Esophagus (tissue), 2 donors: ENCODE measurements around the gene IRF1. TPM values are rescaled to one million over a fixed set of nuclear protein-coding genes. Genes with fewer than 3 reads are reported as not detected.
A peak's percentile ranks its signal among the peaks of the same experiment; 100 is the strongest.

Experiments
- H3K27ac ChIP-seq, 2 donors: one replicate each; pipeline ENCODE4 v1.5.1; 2013; ENCODE audit warnings: low read depth in 2 of 2, mild to moderate bottlenecking in 2 of 2, inconsistent platforms in 1 of 2, low read length in 1 of 2, moderate library complexity in 1 of 2
- H3K27me3 ChIP-seq, 2 donors: one replicate each; pipeline ENCODE4 v1.6.1; 2013; ENCODE audit warnings: low read length in 2 of 2, control low read depth in 1 of 2, mild to moderate bottlenecking in 1 of 2; ENCODE audit not compliant: insufficient read depth in 2 of 2, control insufficient read depth in 1 of 2
- H3K36me3 ChIP-seq, 2 donors: one replicate each; pipeline ENCODE4 v1.6.1; 2013; ENCODE audit warnings: low read length in 1 of 2; ENCODE audit not compliant: control insufficient read depth in 2 of 2, insufficient read depth in 2 of 2
- H3K4me1 ChIP-seq, 2 donors: one replicate each; pipeline ENCODE4 v1.6.1; 2013; ENCODE audit warnings: low read length in 1 of 2; ENCODE audit not compliant: control insufficient read depth in 2 of 2, insufficient read depth in 2 of 2
- H3K4me3 ChIP-seq, 2 donors: one replicate each; pipeline ENCODE4 v1.5.1; 2013; ENCODE audit warnings: low read length in 2 of 2, mild to moderate bottlenecking in 2 of 2, low read depth in 1 of 2, moderate library complexity in 1 of 2
- H3K9me3 ChIP-seq, 2 donors: one replicate each; pipeline ENCODE4 v1.6.1; 2013; ENCODE audit warnings: mild to moderate bottlenecking in 2 of 2, low read depth in 1 of 2, low read length in 1 of 2, moderate library complexity in 1 of 2; ENCODE audit not compliant: control insufficient read depth in 2 of 2, insufficient read depth in 1 of 2
- WGBS, 2 donors: extraction: QIAGEN DNeasy Blood & Tissue Kit; methylation state at CpG; one replicate each; pipeline ENCODE4 v1.1.7; 2013; 5-methylcytosine and 5-hydroxymethylcytosine counted together
- polyA plus RNA-seq, 2 donors: library from polyadenylated mRNA; stranded (reverse); fragments of 200-250 nt; gene quantifications; one replicate each; pipeline ENCODE4 v1.2.3, GENCODE V29; 2013
- donor health status: healthy with polysubstance abuse.
- donor health status: Bipolar disorder and iron deficiency.

Gene IRF1
- polyA plus RNA-seq, 2 donors, result 7.5 to 14.2 TPM

DNA sequence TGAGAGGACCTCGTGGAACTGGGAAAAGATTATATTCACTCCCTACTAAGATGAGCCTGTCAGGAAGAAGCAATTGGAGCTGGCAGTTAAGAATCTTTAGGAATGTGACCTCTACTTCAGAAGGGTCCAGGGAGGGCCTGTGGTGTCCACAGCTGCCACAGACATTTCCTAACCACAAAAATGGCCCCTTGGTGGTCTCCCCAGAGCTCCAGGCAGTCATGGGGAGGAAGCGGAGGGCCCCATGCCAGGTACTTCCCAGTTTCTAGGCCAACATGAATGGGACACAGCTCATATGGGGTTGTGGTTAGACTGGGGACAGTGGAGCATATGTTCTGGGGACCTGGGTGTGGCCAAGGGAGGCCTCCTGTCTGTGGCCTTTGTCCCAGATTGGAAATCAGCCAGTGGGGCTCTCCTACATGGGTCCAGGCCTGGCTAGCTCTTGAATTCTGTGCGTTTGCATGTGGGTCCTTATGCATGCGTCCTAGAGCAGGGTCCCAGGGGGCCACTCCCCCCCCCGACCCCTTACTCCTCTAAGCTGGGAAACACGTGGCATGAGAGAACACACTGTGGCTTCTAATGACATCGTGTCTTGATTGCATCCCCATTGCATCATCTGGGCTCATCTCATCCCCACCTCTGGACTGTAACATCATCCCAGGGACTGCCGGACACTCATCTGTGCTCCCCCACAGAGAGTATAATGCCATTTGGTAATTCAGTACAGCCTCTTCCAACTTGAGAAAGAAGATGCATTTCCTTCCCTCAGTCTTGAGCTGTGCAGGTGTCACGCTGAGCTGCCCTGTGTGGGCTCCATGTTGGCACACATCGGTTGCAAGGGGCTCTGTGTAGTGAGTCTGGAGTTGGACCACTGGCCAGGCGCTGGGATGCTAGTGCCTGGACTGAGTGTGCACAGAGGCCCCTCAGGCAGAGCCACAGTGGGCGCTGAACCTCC is 31.3 kb downstream of the IRF1 start:
- Histone ChIP-seq H3K27ac (peak overlapping the region; percentile 2 to 57), H3K4me1 (peaks cover 15 to 22% of the 10 kb centered on the region in 2 donors), H3K4me3 (no peak overlapping the region), H3K9me3 (no peaks in the 10 kb centered on the region), H3K36me3 (peaks cover 0 to under 1% of the 10 kb centered on the region in 2 donors), H3K27me3 (no peaks in the 10 kb centered on the region)
- 79 to 84% methylated on average over 12 of the region's 12 CpGs for WGBS, 2 donors

DNA sequence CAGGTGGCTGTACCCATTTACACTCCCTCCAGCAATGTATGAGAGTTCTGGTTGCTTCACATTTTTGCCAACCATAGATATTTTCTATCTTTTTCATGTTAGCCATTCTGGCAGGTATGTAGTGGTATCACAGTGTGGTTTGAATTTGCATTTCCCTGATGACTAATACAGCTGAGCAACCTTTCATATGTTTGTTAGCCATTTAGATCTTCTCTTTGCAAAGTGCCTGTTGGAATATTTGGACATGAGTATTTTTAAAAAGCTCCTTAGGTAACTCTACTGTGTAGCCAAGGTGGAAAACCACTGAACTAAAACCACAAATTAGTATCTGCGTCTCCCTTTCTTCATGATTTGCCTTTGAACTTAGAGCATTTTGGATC is 31.9 kb downstream of the IRF1 start:
- Histone ChIP-seq H3K4me1 (peaks cover 12 to 18% of the 10 kb centered on the region in 2 donors), H3K4me3 (no peak overlapping the region)
- WGBS, 2 donors, result 57 to 63% methylated on average over 1 of the region's 1 CpG

DNA sequence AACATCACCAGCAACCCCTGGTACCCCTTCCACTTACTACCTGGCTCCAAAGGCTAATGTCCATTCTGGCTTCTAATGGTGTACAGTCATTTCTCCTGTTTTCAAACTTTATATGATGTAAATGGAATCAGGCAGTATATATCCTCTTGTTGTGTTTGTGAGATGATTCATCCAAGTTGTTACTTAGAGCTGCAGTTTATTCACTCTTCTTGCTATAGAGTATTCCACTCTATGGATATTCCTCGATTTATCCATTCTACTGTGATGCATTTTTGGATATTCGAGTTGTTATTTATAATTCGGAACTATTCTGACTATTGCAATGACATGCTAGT is 32.4 kb downstream of the IRF1 start:
- Histone ChIP-seq H3K9me3 (no peaks in the 10 kb centered on the region), H3K27ac (no peak overlapping the region), H3K4me1 (peaks cover 12 to 18% of the 10 kb centered on the region in 2 donors), H3K27me3 (no peaks in the 10 kb centered on the region), H3K36me3 (peaks cover 0 to 2% of the 10 kb centered on the region in 2 donors), H3K4me3 (no peak overlapping the region)
- 77 to 87% methylated on average over 3 of the region's 3 CpGs for WGBS, 2 donors

More for the DNA sequence above, 31.9 kb downstream of the IRF1 start:
- Histone ChIP-seq H3K27me3 (no peaks in the 10 kb centered on the region), H3K9me3 (no peaks in the 10 kb centered on the region), H3K36me3 (peaks cover 0 to 2% of the 10 kb centered on the region in 2 donors), H3K27ac (no peak overlapping the region)

DNA sequence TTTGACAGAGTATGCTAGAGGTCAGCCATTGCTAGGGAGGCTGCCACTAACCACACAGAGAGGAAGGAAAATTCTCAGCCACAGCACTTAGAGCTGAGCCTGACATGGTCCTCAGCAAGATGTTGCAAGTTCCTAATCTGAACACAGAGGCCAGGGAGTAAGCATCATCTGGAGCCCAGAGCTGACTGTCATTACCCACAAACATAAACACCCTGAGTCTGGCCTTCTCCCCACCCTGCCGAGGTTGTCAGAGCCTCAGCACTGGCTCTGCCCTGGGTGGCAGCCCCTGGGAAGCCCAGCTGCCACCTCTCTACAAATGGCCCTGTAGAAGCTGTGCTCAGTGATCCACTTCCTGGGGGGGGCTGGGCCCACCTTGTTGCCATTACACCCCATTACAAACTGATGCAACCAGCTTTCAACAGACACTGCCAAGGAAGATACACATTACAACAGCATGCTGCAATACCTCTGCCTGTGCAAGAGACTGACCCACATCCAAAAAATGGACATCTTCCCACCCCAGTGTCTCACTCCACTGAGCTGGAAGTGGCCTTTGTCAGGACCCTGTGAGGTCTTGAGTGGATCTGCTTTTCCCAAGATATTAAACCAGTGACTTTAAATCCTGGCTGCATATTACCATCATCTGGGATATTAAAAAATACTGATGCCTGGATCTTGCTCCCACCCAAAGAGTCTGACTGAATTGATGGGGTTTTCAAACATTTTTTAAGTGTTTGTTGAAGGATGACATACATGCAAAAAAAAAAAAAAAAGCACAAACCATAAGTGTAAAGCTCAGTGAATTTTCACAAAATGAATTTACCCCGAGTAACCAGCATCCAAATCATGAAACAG is 33.0 kb downstream of the IRF1 start:
- 61% methylated on average over 2 of the region's 2 CpGs for WGBS, 2 donors
- Histone ChIP-seq H3K27ac (peak overlapping the region; percentile 77 to 80), H3K9me3 (no peaks in the 10 kb centered on the region), H3K4me3 (no peak overlapping the region), H3K4me1 (peaks cover 12 to 18% of the 10 kb centered on the region in 2 donors), H3K27me3 (no peaks in the 10 kb centered on the region), H3K36me3 (peaks cover 0 to 2% of the 10 kb centered on the region in 2 donors)

DNA sequence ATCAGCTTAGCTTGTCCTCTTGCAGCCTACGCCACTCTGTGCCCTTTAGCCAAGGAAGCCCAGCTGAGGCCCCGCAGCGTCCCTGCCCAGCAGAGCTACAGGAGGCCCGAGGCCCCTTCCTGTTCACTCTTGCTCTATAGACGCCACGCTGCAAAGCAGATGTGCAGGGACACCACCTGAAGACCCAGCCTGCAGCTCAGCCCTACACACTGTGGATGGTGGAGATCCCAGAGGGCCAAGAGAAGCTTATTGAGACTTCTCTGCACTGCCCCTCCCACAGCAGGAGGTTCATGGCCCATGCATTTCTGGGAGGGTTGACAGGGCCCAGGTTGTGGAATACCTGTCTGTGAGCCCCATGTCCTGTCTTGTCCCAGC is 33.6 kb downstream of the IRF1 start:
- WGBS, 2 donors, result 83 to 84% methylated on average over 6 of the region's 6 CpGs
- Histone ChIP-seq H3K36me3 (peaks cover 0 to 2% of the 10 kb centered on the region in 2 donors), H3K27me3 (no peaks in the 10 kb centered on the region), H3K4me1 (peaks cover 12 to 18% of the 10 kb centered on the region in 2 donors), H3K9me3 (no peaks in the 10 kb centered on the region), H3K4me3 (no peak overlapping the region), H3K27ac (peak overlapping the region; percentile 77 to 80)

DNA sequence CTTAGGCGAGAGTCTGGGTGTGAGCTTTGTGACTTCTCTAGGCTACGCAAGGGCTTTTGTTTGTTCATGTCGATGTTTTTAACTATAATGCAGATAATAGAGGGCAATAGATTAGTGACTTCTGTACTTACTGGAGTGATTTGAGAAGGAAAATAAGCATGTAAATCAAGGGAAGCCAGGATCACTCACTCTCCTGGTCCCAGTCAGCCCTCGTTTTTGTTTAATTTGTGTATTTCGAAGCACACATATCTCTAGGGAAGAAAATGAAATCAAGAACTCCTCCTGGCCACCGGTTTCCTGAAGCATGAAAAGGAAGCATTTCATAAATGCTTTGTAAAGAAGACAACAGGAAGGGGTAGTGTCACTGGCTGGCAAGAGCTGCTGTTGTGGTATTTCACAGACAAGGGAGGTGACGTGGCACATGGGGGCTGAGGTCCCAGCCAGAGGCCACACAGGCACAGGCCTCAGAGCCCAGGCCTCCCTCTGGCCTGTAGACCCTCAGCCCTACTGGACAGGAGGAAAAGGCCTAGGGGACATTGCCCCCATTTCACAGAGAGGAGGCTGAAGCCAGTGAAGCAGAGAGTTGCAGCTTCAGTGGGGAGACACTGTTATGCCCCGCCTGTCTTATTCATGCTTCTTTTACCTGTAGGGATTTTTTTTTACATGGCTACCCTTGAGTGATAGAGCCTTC is 34.1 kb downstream of the IRF1 start:
- Histone ChIP-seq H3K36me3 (peaks cover 0 to 2% of the 10 kb centered on the region in 2 donors), H3K4me3 (no peak overlapping the region), H3K9me3 (no peaks in the 10 kb centered on the region), H3K27me3 (no peaks in the 10 kb centered on the region), H3K27ac (peak overlapping the region; percentile 77 to 80), H3K4me1 (peaks cover 12 to 18% of the 10 kb centered on the region in 2 donors)
- WGBS, 2 donors, result 52 to 61% methylated on average over 8 of the region's 8 CpGs

DNA sequence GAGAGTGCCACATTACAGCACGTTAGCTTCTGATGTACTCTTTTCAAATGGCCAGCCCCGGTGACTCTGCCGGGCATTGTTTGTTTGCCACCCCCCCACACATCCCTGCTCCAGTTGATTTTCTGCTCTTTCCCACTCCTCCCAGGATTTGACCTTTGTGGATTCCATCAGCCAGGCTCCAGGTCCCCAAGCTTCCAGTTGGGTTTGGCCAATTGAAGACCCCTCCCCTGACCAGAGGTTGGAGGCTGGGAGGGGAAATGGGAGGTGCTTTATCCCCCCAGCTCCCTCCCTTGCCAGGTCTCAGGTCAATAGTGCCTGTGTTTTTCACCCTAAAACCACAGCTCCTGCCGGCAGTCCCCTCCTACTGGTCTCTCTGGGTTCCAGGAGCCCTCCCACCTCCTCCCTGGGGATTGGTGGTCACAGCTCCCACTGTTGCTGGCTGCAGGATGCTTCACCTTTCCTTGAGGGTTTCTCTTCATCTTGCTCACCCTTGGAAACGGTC is 34.9 kb downstream of the IRF1 start:
- H3K9me3 ChIP-seq, result no peaks in the 10 kb centered on the region
- H3K27me3 ChIP-seq, result no peaks in the 10 kb centered on the region
- peaks cover 12 to 15% of the 10 kb centered on the region in 2 donors for H3K4me1 ChIP-seq
- peaks cover 0 to 2% of the 10 kb centered on the region in 2 donors for H3K36me3 ChIP-seq
- no peak overlapping the region for H3K4me3 ChIP-seq
- 59 to 65% methylated on average over 5 of the region's 5 CpGs for WGBS, 2 donors
- H3K27ac ChIP-seq, result peak overlapping the region; percentile 74 to 76

DNA sequence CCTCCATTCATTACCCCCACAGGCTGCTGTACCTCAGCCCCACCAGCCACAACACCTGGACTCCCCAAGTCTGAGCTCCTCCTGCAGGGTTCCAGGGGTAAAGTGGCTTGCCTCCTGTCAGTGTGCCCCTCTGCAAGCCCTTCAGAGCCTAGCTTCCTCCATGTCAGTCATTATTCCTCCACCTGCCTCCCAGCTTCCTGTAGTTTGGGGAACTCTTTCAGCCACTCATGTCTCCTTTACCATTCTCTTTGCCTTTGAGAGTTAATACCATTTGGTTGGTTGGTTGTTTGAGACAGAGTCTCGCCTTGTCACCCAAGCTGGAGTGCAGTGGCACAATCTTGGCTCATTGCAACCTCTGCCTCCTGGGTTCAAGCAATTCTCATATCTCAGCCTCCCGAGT is 36.2 kb downstream of the IRF1 start:
- Histone ChIP-seq H3K27me3 (no peaks in the 10 kb centered on the region), H3K36me3 (peaks cover 0 to 2% of the 10 kb centered on the region in 2 donors), H3K4me3 (no peak overlapping the region), H3K27ac (no peak overlapping the region), H3K9me3 (no peaks in the 10 kb centered on the region), H3K4me1 (peaks cover 8 to 12% of the 10 kb centered on the region in 2 donors)
- WGBS, 2 donors, result 98 to 100% methylated on average over 2 of the region's 2 CpGs

DNA sequence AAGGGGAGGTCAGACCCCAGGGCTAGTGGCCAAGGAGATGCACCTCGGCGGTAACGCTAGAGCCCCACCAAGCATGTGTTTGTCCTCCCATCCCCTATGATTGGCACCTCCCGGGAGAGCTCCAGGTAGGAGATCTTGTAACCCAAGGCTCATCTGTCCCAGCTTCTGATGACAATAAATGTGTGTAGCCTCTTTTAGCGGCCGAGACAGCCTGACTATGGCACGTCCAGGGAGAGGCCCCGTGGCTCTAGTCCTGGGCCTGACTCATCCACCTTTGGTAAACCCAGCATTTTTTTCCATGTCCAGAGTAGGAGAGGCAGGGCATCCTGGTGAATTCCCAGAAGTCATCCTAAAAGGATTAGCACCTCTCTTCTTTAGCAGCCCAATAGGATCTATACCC is 39.2 kb downstream of the IRF1 start:
- Histone ChIP-seq H3K4me3 (no peak overlapping the region), H3K36me3 (peaks cover 0 to 2% of the 10 kb centered on the region in 2 donors), H3K4me1 (peaks cover 4 to 14% of the 10 kb centered on the region in 2 donors), H3K9me3 (no peaks in the 10 kb centered on the region), H3K27ac (no peak overlapping the region), H3K27me3 (no peaks in the 10 kb centered on the region)
- 84 to 87% methylated on average over 8 of the region's 8 CpGs for WGBS, 2 donors
